Activated naive CD8-positive, alpha-beta T cell treated with anti-CD3 and anti-CD28 coated beads, Interleukin-2, amount 50 U/mL, for 16 hours (primary cell): ENCODE data around the gene CD300LD.
"Not testable (repeated sequence)": the region's sequence is repeated elsewhere in the genome, so short reads cannot be mapped to it uniquely, and the experiment has no call there.

Experiments used
- DNase-seq: peaks from one replicate; pipeline ENCODE4 v3.0.0-alpha.2; 2020; ENCODE audit warnings: low read depth, low spot score

CD300LD gene

GRCh38 chr17:74573169-74573568 lies 18.9 kb downstream of the CD300LD start:
- no peak for DNase-seq

GRCh38 chr17:74571621-74572270 lies 20.3 kb downstream of the CD300LD start:
- no peak for DNase-seq

GRCh38 chr17:74569020-74570003 lies 22.8 kb downstream of the CD300LD start:
- DNase-seq, result no peak

GRCh38 chr17:74568106-74568873 lies 23.8 kb downstream of the CD300LD start:
- DNase-seq, result no peak

GRCh38 chr17:74567397-74567796 lies 24.7 kb downstream of the CD300LD start, which contains the start of gene CD300H:
Gene CD300H (minus strand): TSS chr17:74567509.
- no peak for DNase-seq

GRCh38 chr17:74566132-74566753 lies 25.8 kb downstream of the CD300LD start:
- DNase-seq, result no peak

- no peak for DNase-seq
Observed at GRCh38 chr17:74565126-74565525, 27.0 kb downstream of the CD300LD start.

- no peak for DNase-seq
Observed at GRCh38 chr17:74563358-74563757, 28.7 kb downstream of the CD300LD start.

- no peak for DNase-seq
Observed at GRCh38 chr17:74561586-74561985, 30.5 kb downstream of the CD300LD start.

GRCh38 chr17:74558882-74559519 lies 33.1 kb downstream of the CD300LD start:
- DNase-seq, result no peak

GRCh38 chr17:74558402-74558801 lies 33.7 kb downstream of the CD300LD start:
- DNase-seq, result not testable (repeated sequence)

- DNase-seq, result no peak
Observed at GRCh38 chr17:74555427-74555940, 36.6 kb downstream of the CD300LD start.

- no peak for DNase-seq
Observed at GRCh38 chr17:74554909-74555308, 37.2 kb downstream of the CD300LD start.

- DNase-seq, result no peak
Observed at GRCh38 chr17:74552037-74552436, 40.0 kb downstream of the CD300LD start.

- DNase-seq, result no peak
Observed at GRCh38 chr17:74550602-74551001, 41.5 kb downstream of the CD300LD start.

- no peak for DNase-seq
Observed at GRCh38 chr17:74549343-74549742, 42.7 kb downstream of the CD300LD start.

GRCh38 chr17:74547736-74548135 lies 44.3 kb downstream of the CD300LD start:
- DNase-seq, result no peak

- no peak for DNase-seq
Observed at GRCh38 chr17:74547264-74547663, 44.8 kb downstream of the CD300LD start.

- DNase-seq, result no peak
Observed at GRCh38 chr17:74546586-74546985, 45.5 kb downstream of the CD300LD start.

- DNase-seq, result no peak
Observed at GRCh38 chr17:74545843-74546230, 46.2 kb downstream of the CD300LD start, which contains the start of gene CD300C. Gene CD300C (minus strand): TSS chr17:74546115. CDS start chr17:74545782, 333 bp downstream.
